ENCODE data around the gene ATP2C2.

Gene ATP2C2

DNA sequence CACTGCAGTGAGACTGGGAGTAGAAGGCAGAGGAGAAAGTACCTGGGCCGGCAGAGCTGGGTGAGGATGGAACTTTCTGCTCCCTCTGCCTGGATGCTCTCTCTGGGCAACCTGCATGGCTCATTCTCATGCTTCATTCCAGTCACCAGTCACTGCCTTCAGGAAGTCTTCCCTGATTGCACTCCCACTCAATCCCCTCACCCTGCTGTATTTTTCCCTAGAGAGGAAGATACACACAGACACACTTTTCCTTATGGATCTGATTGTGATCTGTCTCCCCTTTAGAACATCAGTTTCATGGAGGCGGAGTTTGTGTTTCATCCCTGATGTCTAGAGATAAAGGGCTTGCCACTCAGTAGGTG lies 91.2 kb downstream of the ATP2C2 start:
- no peaks in the 10 kb centered on the region for H3K27me3 ChIP-seq (replicated peaks)
- in situ Hi-C loops (cut with HindIII; ENCODE audit: low pct_ligation_motif_present, low sequenced_read_pairs): no loop called here
- no peak for DNase-seq
- H3K27ac ChIP-seq: no peak overlapping the region
- H3K4me3 ChIP-seq (ENCODE audit: low read depth, low read length): no peak overlapping the region
- TF ChIP-seq, protein P1, sequence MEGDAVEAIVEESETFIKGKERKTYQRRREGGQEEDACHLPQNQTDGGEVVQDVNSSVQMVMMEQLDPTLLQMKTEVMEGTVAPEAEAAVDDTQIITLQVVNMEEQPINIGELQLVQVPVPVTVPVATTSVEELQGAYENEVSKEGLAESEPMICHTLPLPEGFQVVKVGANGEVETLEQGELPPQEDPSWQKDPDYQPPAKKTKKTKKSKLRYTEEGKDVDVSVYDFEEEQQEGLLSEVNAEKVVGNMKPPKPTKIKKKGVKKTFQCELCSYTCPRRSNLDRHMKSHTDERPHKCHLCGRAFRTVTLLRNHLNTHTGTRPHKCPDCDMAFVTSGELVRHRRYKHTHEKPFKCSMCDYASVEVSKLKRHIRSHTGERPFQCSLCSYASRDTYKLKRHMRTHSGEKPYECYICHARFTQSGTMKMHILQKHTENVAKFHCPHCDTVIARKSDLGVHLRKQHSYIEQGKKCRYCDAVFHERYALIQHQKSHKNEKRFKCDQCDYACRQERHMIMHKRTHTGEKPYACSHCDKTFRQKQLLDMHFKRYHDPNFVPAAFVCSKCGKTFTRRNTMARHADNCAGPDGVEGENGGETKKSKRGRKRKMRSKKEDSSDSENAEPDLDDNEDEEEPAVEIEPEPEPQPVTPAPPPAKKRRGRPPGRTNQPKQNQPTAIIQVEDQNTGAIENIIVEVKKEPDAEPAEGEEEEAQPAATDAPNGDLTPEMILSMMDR (IDR thresholded peaks at IDR 0.05; ENCODE audit: low read depth, low read length, missing control alignments): no peak
- H3K36me3 ChIP-seq (replicated peaks): peaks cover 2% of the 10 kb centered on the region

- TF ChIP-seq, protein P1 (IDR thresholded peaks at IDR 0.05; ENCODE audit: low read depth, low read length, missing control alignments): no peak
- no peak overlapping the region for H3K27ac ChIP-seq
- in situ Hi-C loops (cut with HindIII; ENCODE audit: low pct_ligation_motif_present, low sequenced_read_pairs): no loop called here
- no peak for DNase-seq
- H3K36me3 ChIP-seq (replicated peaks): peaks cover 2% of the 10 kb centered on the region
- no peak overlapping the region for H3K4me3 ChIP-seq (ENCODE audit: low read depth, low read length)
- no peaks in the 10 kb centered on the region for H3K27me3 ChIP-seq (replicated peaks)
These were observed 91.6 kb downstream of the ATP2C2 start for GRCh38 chr16:84459941-84460405.

DNA sequence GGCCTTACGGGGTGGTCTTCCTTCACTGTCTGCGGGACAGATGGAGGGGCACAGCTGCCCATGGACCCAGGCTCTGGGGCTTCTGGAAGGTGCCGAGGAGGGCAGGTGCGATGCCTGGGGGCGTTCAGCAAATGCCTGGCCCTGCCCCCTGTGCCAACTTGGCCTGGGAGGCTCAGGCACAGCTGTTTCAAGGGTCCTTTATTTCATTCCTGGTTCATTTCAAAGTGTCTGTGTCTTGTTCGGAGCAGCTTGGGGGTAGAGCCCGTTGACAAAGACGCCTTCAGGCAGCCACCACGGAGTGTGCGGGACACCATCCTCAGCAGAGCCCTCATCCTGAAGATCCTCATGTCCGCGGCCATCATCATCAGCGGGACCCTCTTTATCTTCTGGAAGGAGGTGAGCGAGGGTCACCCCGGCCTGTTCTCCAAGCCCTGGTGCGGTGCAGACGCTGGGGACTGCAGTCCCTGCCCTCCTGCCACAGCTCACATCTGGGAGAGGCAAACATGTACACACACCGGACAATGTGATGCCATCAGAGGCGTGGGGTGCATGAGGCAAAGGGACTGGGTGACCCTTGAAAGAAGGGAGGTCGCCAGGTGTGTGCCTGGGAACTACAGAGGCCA lies 92.2 kb downstream of the ATP2C2 start:
- Histone ChIP-seq H3K4me3 (ENCODE audit: low read depth, low read length) (no peak overlapping the region), H3K27me3 (replicated peaks) (no peaks in the 10 kb centered on the region), H3K36me3 (replicated peaks) (peaks cover 2% of the 10 kb centered on the region), H3K27ac (no peak overlapping the region)
- in situ Hi-C loops (cut with HindIII; ENCODE audit: low pct_ligation_motif_present, low sequenced_read_pairs): no loop called here
- TF ChIP-seq, protein P1 (IDR thresholded peaks at IDR 0.05; ENCODE audit: low read depth, low read length, missing control alignments): no peak
- no peak for DNase-seq

DNA sequence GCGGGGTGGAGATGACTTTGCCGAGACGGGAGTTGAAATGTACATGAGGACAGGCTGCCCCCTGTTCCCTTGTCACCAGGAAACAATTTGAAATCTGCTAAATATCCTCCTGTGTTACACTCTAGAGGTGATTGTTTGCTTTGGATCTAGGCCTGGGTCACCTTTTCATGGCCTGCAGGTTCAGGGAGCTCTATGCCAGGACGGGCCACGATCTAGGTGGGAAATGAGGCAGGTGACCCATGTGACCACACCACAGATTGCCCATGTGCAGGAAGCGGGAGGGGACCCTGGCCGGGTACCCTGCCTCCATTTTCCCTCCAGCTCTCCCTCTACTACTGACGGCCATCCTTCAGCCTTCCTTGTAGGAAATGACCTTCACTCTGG lies 92.7 kb downstream of the ATP2C2 start:
- DNase-seq: no peak
- TF ChIP-seq, protein P1 (IDR thresholded peaks at IDR 0.05; ENCODE audit: low read depth, low read length, missing control alignments): no peak
- Histone ChIP-seq H3K27me3 (replicated peaks) (no peaks in the 10 kb centered on the region), H3K36me3 (replicated peaks) (peaks cover 2% of the 10 kb centered on the region), H3K4me3 (ENCODE audit: low read depth, low read length) (no peak overlapping the region), H3K27ac (no peak overlapping the region)
- in situ Hi-C loops (cut with HindIII; ENCODE audit: low pct_ligation_motif_present, low sequenced_read_pairs): no loop called here

DNA sequence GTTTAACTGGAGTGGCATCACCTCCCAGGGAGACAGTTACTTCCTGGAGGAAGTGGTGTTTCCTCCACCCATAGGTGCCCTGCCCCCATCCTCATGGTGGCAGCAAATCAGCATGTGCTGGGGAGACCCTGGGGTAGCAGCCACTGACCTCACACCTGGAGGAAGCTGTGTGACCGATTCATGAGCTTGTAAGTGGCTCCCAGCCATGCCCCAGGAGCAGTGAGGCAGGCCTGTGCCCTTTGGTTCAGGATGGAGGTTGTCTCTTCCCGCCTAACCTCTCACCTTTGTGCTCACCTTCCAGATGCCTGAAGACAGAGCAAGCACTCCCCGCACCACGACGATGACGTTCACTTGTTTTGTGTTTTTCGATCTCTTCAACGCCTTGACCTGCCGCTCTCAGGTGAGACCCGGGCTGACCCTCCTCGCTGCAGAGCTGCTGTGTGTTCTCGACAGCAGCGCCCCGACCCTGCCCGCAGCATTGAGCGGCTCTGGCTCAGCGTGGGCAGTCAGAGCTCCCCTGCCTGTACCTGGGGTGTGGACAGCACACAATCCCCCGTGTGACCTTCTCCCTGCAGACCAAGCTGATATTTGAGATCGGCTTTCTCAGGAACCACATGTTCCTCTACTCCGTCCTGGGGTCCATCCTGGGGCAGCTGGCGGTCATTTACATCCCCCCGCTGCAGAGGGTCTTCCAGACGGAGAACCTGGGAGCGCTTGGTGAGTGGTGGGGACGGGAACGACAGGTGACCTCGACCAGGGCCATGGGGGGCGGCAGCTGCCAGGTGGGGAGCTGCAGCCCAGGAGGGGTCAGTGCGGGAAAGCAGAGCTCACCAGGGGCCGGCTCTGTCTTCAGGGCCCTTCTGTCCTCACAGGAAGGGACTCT lies 93.3 kb downstream of the ATP2C2 start:
- Histone ChIP-seq H3K4me3 (ENCODE audit: low read depth, low read length) (no peak overlapping the region), H3K36me3 (replicated peaks) (peaks cover 2% of the 10 kb centered on the region), H3K27me3 (replicated peaks) (no peaks in the 10 kb centered on the region), H3K27ac (no peak overlapping the region)
- TF ChIP-seq, protein P1 (IDR thresholded peaks at IDR 0.05; ENCODE audit: low read depth, low read length, missing control alignments): no peak
- DNase-seq: no peak
- in situ Hi-C loops (cut with HindIII; ENCODE audit: low pct_ligation_motif_present, low sequenced_read_pairs): no loop called here

Measured in brain microvascular endothelial cell (primary cell).